ENCODE data around the gene RAD17.
"Not testable (repeated sequence)": the region's sequence is repeated elsewhere in the genome, so short reads cannot be mapped to it uniquely, and the experiment has no call there.

Gene RAD17

DNA sequence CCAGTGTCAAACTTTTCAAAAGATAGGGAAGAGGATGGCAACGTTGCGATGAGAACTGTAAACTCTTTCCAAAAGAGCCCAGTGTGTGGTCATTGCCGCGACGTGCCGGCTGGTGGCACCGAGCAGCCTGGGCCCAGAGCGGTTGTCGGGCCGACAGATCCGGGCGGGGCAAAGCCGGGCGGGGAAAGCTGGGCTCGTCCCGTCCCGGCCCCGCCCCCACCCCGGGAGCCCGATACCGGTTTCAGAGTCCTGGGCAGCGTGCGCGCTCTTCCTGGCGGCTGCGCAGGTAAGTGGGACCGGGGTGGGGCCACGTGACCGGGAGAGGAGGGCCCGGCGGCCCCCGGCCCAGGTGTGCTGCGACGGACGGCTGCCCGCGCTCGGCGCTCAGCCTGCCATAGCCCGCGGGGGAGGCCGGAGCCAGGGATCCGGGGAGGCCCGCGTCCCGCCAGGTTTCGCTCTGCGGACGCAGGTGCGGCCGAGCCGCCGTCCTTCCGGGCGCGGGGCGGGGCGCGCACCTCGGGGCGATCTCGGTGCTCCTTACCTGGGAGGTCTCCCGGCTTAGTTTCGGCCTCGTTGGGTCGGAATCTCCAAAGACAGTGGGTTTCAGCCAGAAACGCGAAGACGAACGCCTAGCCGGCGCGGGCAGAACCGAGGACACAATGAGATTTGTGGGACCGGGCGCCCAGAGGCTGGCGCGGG lies 45.4 kb downstream of the RAD17 start, which contains the start of gene MARVELD2:
Gene MARVELD2, plus strand, starts transcription at position 232 of the 699 bp plus-strand sequence. CDS start 4,270 bp downstream, outside the sequence.
- H3K36me3 ChIP-seq (ENCODE audit: insufficient read depth, low read depth, low read length), result peaks cover 32% of the 10 kb centered on the region
- peak within 1 kb of the TSS; percentile 92 for H3K9ac ChIP-seq (ENCODE audit: low read depth, low read length)
- H3K4me3 ChIP-seq (ENCODE audit: low read length), result peak within 1 kb of the TSS; percentile 79
- H3K27me3 ChIP-seq (ENCODE audit: insufficient read depth, low read length), result peaks cover 12% of the 10 kb centered on the region; the same call in 1 of the 2 replicates
- H3K9me3 ChIP-seq (ENCODE audit: insufficient read depth, low read depth, low read length), result no peaks in the 10 kb centered on the region
- H3K4me1 ChIP-seq (ENCODE audit: insufficient read depth, low read length), result peaks cover 3% of the 10 kb centered on the region; the same call in 1 of the 2 replicates
- no peak within 1 kb of the TSS for H3K27ac ChIP-seq (ENCODE audit: low read length)

- H3K27ac ChIP-seq (ENCODE audit: low read length), result no peak overlapping the region
- peak overlapping the region; percentile 79 for H3K4me3 ChIP-seq (ENCODE audit: low read length)
- H3K27me3 ChIP-seq (ENCODE audit: insufficient read depth, low read length), result peaks cover 12% of the 10 kb centered on the region; the same call in 1 of the 2 replicates
- H3K9me3 ChIP-seq (ENCODE audit: insufficient read depth, low read depth, low read length), result no peaks in the 10 kb centered on the region
- peaks cover 3% of the 10 kb centered on the region; the same call in 1 of the 2 replicates for H3K4me1 ChIP-seq (ENCODE audit: insufficient read depth, low read length)
- H3K36me3 ChIP-seq (ENCODE audit: insufficient read depth, low read depth, low read length), result peaks cover 32% of the 10 kb centered on the region
- H3K9ac ChIP-seq (ENCODE audit: low read depth, low read length), result peak overlapping the region; percentile 92
Measured at GRCh38 chr5:69415584-69415958, 46.0 kb downstream of the RAD17 start.

DNA sequence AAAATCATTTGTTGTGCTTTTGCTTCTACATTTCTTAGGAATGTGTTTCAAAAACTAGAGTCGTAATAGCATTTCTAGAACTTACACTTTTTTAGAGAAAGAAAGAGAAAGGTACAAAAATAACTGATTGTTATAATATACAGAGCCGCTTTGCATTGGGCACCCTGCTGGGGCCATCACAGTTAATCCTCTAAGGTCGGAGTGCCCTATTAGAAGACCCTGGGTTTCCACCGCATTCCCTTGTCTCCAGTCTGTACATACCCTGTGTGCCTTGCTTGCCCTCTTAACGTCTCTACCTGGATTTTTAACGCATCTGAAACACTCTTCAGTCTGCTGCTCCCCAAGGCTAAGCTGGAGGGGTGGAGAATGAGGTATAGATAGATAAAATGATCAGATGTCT lies 46.6 kb downstream of the RAD17 start:
- peak overlapping the region; percentile 92; the same call in 1 of the 2 replicates for H3K9ac ChIP-seq (ENCODE audit: low read depth, low read length)
- H3K4me3 ChIP-seq (ENCODE audit: low read length), result peak overlapping the region; percentile 79
- H3K9me3 ChIP-seq (ENCODE audit: insufficient read depth, low read depth, low read length), result no peaks in the 10 kb centered on the region
- H3K36me3 ChIP-seq (ENCODE audit: insufficient read depth, low read depth, low read length), result peaks cover 33% of the 10 kb centered on the region
- H3K4me1 ChIP-seq (ENCODE audit: insufficient read depth, low read length), result peaks cover 3% of the 10 kb centered on the region; the same call in 1 of the 2 replicates
- peaks cover 12% of the 10 kb centered on the region; the same call in 1 of the 2 replicates for H3K27me3 ChIP-seq (ENCODE audit: insufficient read depth, low read length)
- H3K27ac ChIP-seq (ENCODE audit: low read length), result no peak overlapping the region

GRCh38 chr5:69416699-69417098 lies 47.1 kb downstream of the RAD17 start:
- H3K4me3 ChIP-seq (ENCODE audit: low read length), result peak overlapping the region; percentile 79
- H3K4me1 ChIP-seq (ENCODE audit: insufficient read depth, low read length), result peaks cover 3% of the 10 kb centered on the region; the same call in 1 of the 2 replicates
- H3K9me3 ChIP-seq (ENCODE audit: insufficient read depth, low read depth, low read length), result no peaks in the 10 kb centered on the region
- peaks cover 12% of the 10 kb centered on the region; the same call in 1 of the 2 replicates for H3K27me3 ChIP-seq (ENCODE audit: insufficient read depth, low read length)
- H3K9ac ChIP-seq (ENCODE audit: low read depth, low read length), result no peak overlapping the region
- peaks cover 28% of the 10 kb centered on the region for H3K36me3 ChIP-seq (ENCODE audit: insufficient read depth, low read depth, low read length)
- H3K27ac ChIP-seq (ENCODE audit: low read length), result no peak overlapping the region

DNA sequence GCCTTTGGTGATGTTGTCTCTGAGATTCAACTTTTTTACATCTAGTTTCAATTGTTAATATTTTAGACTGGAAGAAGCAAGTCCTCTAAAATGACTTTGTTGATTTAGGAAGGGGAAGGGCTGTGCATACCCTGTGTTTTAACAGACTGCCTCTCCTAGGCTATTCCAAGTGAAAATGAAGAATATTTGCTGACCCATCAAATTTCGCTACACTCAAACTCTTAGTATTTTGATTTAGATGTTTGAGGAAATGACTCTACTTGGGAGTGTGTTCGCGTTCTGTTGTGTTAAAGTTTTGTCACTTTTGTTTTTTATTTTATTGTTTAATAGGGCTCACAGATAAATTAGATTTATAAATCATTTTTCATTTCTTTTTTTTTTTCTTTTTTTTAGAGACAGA lies 48.9 kb downstream of the RAD17 start:
- H3K36me3 ChIP-seq (ENCODE audit: insufficient read depth, low read depth, low read length), result peaks cover 27% of the 10 kb centered on the region
- H3K4me1 ChIP-seq (ENCODE audit: insufficient read depth, low read length), result peaks cover 3% of the 10 kb centered on the region; the same call in 1 of the 2 replicates
- peaks cover 12% of the 10 kb centered on the region; the same call in 1 of the 2 replicates for H3K27me3 ChIP-seq (ENCODE audit: insufficient read depth, low read length)
- H3K27ac ChIP-seq (ENCODE audit: low read length), result no peak overlapping the region
- H3K9ac ChIP-seq (ENCODE audit: low read depth, low read length), result no peak overlapping the region
- no peaks in the 10 kb centered on the region for H3K9me3 ChIP-seq (ENCODE audit: insufficient read depth, low read depth, low read length)
- no peak overlapping the region for H3K4me3 ChIP-seq (ENCODE audit: low read length)

DNA sequence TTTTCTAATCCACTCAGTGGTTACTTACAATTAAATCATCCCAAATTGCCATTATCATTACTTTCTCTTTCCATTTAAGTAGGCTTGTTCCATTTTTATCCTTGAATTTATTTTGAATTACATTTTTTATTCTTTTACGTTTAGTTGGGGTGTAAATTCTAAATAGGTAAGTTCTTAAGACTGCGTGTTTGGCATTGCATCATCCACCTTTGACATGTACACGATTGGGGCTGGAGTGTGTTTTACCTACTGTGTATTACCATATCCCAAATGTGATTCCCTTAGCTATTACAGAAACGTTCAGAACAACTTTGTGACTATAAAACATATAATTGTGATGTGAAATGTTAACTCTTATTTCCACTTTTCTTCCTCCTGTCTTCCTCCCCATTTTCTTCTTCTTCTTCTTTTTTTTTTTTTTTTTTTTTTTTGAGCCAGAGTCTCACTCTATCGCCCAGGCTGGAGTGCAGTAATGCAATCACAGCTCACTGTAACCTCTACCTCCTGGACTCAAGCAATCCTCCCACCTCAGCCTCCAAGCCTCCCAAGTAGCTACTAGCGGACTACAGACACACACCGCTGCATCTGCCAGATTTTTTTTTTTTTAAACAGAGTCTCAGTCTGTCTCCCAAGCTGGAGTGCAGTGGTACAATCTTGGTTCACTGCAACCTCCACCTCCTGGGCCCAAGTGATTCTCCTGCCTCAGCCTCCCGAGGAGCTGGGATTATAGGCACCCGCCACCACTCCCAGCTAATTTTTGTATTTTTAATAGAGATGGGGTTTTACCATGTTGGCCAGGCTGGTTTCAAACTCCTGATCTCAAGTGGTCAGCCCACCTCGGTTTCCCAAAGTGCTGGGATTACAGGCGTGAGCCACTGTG lies 62.0 kb downstream of the RAD17 start:
- H3K36me3 ChIP-seq (ENCODE audit: insufficient read depth, low read depth, low read length), result peaks cover 30% of the 10 kb centered on the region
- no peaks in the 10 kb centered on the region for H3K9me3 ChIP-seq (ENCODE audit: insufficient read depth, low read depth, low read length)
- H3K27me3 ChIP-seq (ENCODE audit: insufficient read depth, low read length), result no peaks in the 10 kb centered on the region
- H3K9ac ChIP-seq (ENCODE audit: low read depth, low read length), result no peak overlapping the region
- H3K4me3 ChIP-seq (ENCODE audit: low read length), result no peak overlapping the region
- H3K27ac ChIP-seq (ENCODE audit: low read length), result no peak overlapping the region
- no peaks in the 10 kb centered on the region for H3K4me1 ChIP-seq (ENCODE audit: insufficient read depth, low read length)

DNA sequence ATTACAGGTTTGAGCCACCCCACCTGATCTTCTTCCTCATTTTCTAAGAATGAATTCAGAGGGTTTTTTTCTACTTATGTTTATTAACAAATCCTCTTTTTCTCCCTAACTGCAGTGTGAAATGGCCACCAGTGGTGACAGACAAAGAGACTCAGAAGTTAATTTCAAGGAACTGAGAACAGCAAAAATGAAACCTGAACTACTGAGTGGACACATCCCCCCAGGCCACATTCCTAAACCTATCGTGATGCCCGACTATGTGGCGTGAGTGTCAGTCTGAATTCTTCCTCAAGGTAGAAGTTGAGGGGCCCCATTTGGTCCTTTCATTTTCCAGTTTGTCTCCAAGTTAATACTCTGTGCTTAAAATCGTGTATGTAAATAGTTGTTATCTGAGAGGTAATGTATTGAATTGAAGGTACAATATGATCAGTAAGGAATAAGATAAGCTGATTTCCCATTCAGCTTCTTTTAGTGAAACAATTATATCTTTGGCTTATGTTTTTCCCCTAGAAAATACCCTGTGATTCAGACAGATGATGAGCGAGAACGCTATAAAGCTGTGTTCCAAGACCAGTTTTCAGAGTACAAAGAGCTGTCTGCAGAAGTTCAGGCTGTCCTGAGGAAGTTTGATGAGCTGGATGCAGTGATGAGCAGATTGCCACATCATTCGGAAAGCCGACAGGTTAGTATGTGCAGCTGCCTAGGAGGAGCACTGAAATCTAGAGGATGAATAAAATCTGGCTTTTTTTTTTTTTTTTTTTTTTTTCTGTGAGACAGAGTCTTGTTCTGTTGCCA lies 63.0 kb downstream of the RAD17 start:
- Histone ChIP-seq H3K4me3 (ENCODE audit: low read length) (no peak overlapping the region), H3K9ac (ENCODE audit: low read depth, low read length) (no peak overlapping the region), H3K4me1 (ENCODE audit: insufficient read depth, low read length) (no peaks in the 10 kb centered on the region), H3K36me3 (ENCODE audit: insufficient read depth, low read depth, low read length) (peaks cover 30% of the 10 kb centered on the region), H3K9me3 (ENCODE audit: insufficient read depth, low read depth, low read length) (no peaks in the 10 kb centered on the region), H3K27ac (ENCODE audit: low read length) (no peak overlapping the region), H3K27me3 (ENCODE audit: insufficient read depth, low read length) (no peaks in the 10 kb centered on the region)

DNA sequence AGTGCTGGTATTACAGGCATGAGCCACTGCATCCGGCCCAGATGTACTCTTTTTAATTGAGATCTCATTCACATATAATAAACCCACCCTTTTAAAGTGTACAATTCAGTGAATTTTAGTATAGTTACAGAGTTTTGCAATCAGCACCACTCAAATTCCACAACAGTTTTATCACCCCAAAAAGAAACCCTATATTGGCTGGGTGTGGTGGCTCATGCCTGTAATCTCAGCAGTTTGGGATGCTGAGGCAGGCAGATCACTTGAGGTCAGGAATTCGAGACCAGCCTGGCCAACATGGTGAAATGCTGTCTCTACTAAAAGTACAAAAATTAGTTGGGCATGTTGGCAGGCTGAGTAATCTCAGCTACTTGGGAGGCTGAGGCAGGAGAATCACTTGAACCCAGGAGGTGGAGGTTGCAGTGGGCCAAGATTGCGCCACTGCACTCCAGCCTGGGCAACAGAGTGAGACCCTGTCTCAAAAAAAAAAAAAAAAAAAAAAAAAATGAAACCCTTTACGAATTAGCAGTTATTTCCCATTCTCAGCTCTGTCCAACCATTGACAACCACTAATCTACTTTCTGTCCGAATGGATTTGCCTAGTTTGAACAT lies 65.8 kb downstream of the RAD17 start:
- H3K4me1 ChIP-seq (ENCODE audit: insufficient read depth, low read length); H3K27me3 ChIP-seq (ENCODE audit: insufficient read depth, low read length); H3K9me3 ChIP-seq (ENCODE audit: insufficient read depth, low read depth, low read length); H3K4me3 ChIP-seq (ENCODE audit: low read length); H3K9ac ChIP-seq (ENCODE audit: low read depth, low read length); H3K27ac ChIP-seq (ENCODE audit: low read length): not testable (repeated sequence)
- H3K36me3 ChIP-seq (ENCODE audit: insufficient read depth, low read depth, low read length), result peaks cover 35% of the 10 kb centered on the region

DNA sequence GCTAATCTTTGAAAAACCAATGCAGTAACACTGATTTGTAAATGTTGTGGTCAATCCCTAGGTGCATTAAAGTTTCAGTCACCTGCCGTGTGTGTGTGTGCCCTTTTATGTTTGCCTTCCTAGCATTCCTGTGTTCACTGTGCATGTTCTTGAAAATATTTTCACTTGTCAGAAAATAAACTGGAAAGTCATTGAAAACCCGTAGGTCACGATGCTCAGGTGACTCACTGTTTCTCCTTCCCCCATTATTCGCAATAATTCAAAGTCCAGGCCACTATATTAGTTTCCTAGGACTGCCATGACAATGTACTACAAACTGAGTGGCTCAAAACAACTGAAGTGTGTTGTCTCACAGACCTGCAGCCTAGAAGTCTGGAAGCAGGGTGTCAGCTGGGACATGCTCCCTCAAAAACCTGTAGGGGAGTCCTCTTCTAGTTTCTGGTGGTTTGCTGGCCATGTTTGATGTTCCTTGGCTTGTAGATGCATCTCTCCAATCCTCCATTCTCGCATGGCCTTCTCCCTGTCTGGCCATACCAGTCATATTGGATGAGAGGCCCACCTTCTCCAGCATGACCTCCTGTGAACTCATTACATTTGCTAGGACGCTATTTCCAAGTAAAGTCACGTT lies 74.6 kb downstream of the RAD17 start:
- Histone ChIP-seq H3K9me3 (ENCODE audit: insufficient read depth, low read depth, low read length) (no peaks in the 10 kb centered on the region), H3K27ac (ENCODE audit: low read length) (no peak overlapping the region), H3K27me3 (ENCODE audit: insufficient read depth, low read length) (no peaks in the 10 kb centered on the region), H3K4me3 (ENCODE audit: low read length) (no peak overlapping the region), H3K4me1 (ENCODE audit: insufficient read depth, low read length) (no peaks in the 10 kb centered on the region), H3K36me3 (ENCODE audit: insufficient read depth, low read depth, low read length) (peaks cover 12% of the 10 kb centered on the region), H3K9ac (ENCODE audit: low read depth, low read length) (no peak overlapping the region)

DNA sequence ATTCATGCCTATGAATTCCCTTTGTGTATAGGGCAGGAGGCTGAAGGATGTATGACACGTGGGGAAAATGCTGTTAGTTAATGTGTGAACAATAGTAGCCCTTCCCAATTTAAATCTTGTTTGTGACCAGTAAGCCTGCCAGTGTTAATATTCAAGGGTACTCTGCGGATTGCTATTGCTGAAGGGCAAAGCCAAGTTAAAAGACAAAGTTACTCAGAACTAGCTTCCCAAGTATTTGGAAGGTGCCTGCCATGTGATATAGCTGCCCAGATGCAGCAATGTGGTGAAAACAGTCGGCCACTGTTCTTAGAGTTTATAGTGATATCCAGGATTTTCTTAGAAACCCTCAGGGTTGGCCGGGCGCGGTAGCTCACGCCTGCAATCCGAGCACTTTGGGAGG lies 79.9 kb downstream of the RAD17 start:
- Histone ChIP-seq H3K36me3 (ENCODE audit: insufficient read depth, low read depth, low read length) (no peaks in the 10 kb centered on the region), H3K4me3 (ENCODE audit: low read length) (no peak overlapping the region), H3K9ac (ENCODE audit: low read depth, low read length) (no peak overlapping the region), H3K9me3 (ENCODE audit: insufficient read depth, low read depth, low read length) (no peaks in the 10 kb centered on the region), H3K27me3 (ENCODE audit: insufficient read depth, low read length) (no peaks in the 10 kb centered on the region), H3K27ac (ENCODE audit: low read length) (no peak overlapping the region), H3K4me1 (ENCODE audit: insufficient read depth, low read length) (no peaks in the 10 kb centered on the region)
